HepG2 (cell line): ENCODE measurements around the gene ATP2A3. TPM values are rescaled to one million over a fixed set of nuclear protein-coding genes. Genes with fewer than 3 reads are reported as not detected.

ENCODE experiments used
- ATAC-seq: fragments of 200-7000 bp; cut with Tn5 transposase; 3 replicates; pipeline ENCODE4 v1.9.1; 2020; ENCODE audit warnings: mild to moderate bottlenecking, moderate library complexity
- BruUV-seq: library from RNA; stranded (reverse); fragments of 400-500 nt; replicated peaks from 2 replicates; lab custom pipeline; 2021; lab: Mats Ljungman, UMichigan
- CTCF ChIA-PET: fragments of 300-600 bp; formaldehyde crosslinking; extraction: SDS; loops from one replicate; lab custom pipeline; 2021; ENCODE audit warnings: low total read pairs, inconsistent platforms, low intra/inter-chr PET ratio; lab: Yijun Ruan, JAX
- POLR2A ChIA-PET: fragments of 350-600 bp; sonication (Branson Sonifier 250); formaldehyde crosslinking; loops from one replicate; lab custom pipeline; 2020; ENCODE audit warnings: antibody characterized with exemption, inconsistent platforms; lab: Yijun Ruan, JAX
- DNase-seq: peaks from one replicate; pipeline ENCODE4 v3.0.0-alpha.2; 2015; ENCODE audit warnings: low spot score
- FAIRE-seq: peaks from 3 replicates; lab custom pipeline; 2011; peaks lifted over from hg19 to GRCh38; lab: Jason Lieb, UNC
- H2AFZ ChIP-seq: one replicate; pipeline ENCODE4 v1.6.1; 2011; ENCODE audit warnings: low read length, inconsistent platforms
- H3K27ac ChIP-seq: fragments of 300-600 bp; 3 replicates; pipeline ENCODE4 v1.8.0; 2011; ENCODE audit warnings: mixed run types, mild to moderate bottlenecking, mixed read lengths, low read length, inconsistent platforms; ENCODE audit not compliant: insufficient read depth; ENCODE audit errors: extremely low read length
- H3K27me3 ChIP-seq, 2 experiments: fragments of 200-600 bp in 1 of 2; 2 replicates in 1 of 2; 3 replicates in 1 of 2; pipeline versions ENCODE4 v1.6.0 to v1.8.0; 2011; ENCODE audit warnings: low read length in 2 of 2, mild to moderate bottlenecking in 2 of 2, moderate library complexity in 2 of 2, inconsistent platforms in 1 of 2; ENCODE audit not compliant: insufficient read depth in 2 of 2, control insufficient read depth in 1 of 2
- H3K36me3 ChIP-seq, 2 experiments: fragments of 200-600 bp in 1 of 2; replicated peaks in 1 of 2; 2 replicates in 1 of 2; 3 replicates in 1 of 2; pipeline versions ENCODE4 v1.5.1 to v1.8.0; 2011; ENCODE audit warnings: low read length in 2 of 2, inconsistent platforms in 1 of 2; ENCODE audit not compliant: insufficient read depth in 2 of 2, control insufficient read depth in 1 of 2
- H3K4me1 ChIP-seq: 2 replicates; pipeline ENCODE4 v1.5.1; 2012; ENCODE audit warnings: low read length, inconsistent platforms; ENCODE audit not compliant: insufficient read depth
- H3K4me2 ChIP-seq: 2 replicates; pipeline ENCODE4 v1.6.0; 2011; ENCODE audit warnings: low read depth, low read length, inconsistent platforms
- H3K4me3 ChIP-seq, 3 experiments: fragments of 200-600 bp in 1 of 3; sonication (generic), shearing (Covaris generic) in 1 of 3; replicated peaks in 1 of 3; 2 replicates each; pipeline ENCODE4 v1.5.1; 2011 to 2016; ENCODE audit warnings: low read length in 3 of 3, inconsistent platforms in 2 of 3, low read depth in 2 of 3, mild to moderate bottlenecking in 2 of 3, control low read depth in 1 of 3, mixed read lengths in 1 of 3; ENCODE audit not compliant: insufficient read depth in 1 of 3
- H3K79me2 ChIP-seq: one replicate; pipeline ENCODE4 v1.6.1; 2011; ENCODE audit warnings: low read length, inconsistent platforms; ENCODE audit not compliant: insufficient read depth
- H3K9ac ChIP-seq: 2 replicates; pipeline ENCODE4 v1.6.0; 2011; ENCODE audit warnings: mild to moderate bottlenecking, low read depth, low read length, inconsistent platforms; ENCODE audit not compliant: insufficient read depth
- H3K9me3 ChIP-seq: 2 replicates; pipeline ENCODE4 v1.5.1; 2012; ENCODE audit warnings: mild to moderate bottlenecking, low read length
- H4K20me1 ChIP-seq: 2 replicates; pipeline ENCODE4 v1.6.0; 2011; ENCODE audit warnings: inconsistent platforms, mild to moderate bottlenecking, low read length, moderate library complexity; ENCODE audit not compliant: insufficient read depth
- BCL6 ChIP-seq: IDR thresholded peaks from 2 replicates; pipeline ENCODE4 v1.6.1; 2016; ENCODE audit warnings: missing genetic modification reagents, missing compliant biosample characterization
- CBX5 ChIP-seq: sonication (generic); formaldehyde crosslinking; IDR thresholded peaks from 2 replicates; pipeline ENCODE4 v1.4.0; 2020; ENCODE audit warnings: missing genetic modification reagents, borderline replicate concordance
- CCDC6 ChIP-seq: sonication (generic); formaldehyde crosslinking; IDR thresholded peaks from 2 replicates; pipeline ENCODE4 v1.8.1; 2022; ENCODE audit warnings: mild to moderate bottlenecking, missing genetic modification reagents, moderate library complexity
- EHMT2 ChIP-seq: fragments of 200-600 bp; sonication (generic); IDR thresholded peaks from 2 replicates; pipeline ENCODE4 v1.7.0; 2017; ENCODE audit warnings: antibody characterized with exemption, low read depth, low read length, borderline replicate concordance
- FOSL1 ChIP-seq: sonication (generic); formaldehyde crosslinking; IDR thresholded peaks from 2 replicates; pipeline ENCODE4 v1.9.0; 2021; ENCODE audit warnings: missing genetic modification reagents, borderline replicate concordance
- KDM4B ChIP-seq: sonication (generic); formaldehyde crosslinking; IDR thresholded peaks from 2 replicates; pipeline ENCODE4 v1.4.0; 2020; ENCODE audit warnings: missing genetic modification reagents
- NR2F6 ChIP-seq, 2 experiments: IDR thresholded peaks; 2 replicates each; pipeline ENCODE4 v1.6.1; 2016; ENCODE audit warnings: antibody characterized with exemption in 1 of 2, mild to moderate bottlenecking in 1 of 2
- PCBP1 ChIP-seq: fragments of 200-400 bp; formaldehyde crosslinking; IDR thresholded peaks from 2 replicates; pipeline ENCODE4 v1.6.1; 2017; ENCODE audit warnings: mild to moderate bottlenecking, low read depth, low read length, borderline replicate concordance
- RERE ChIP-seq: IDR thresholded peaks from 2 replicates; pipeline ENCODE4 v1.6.1; 2016; ENCODE audit warnings: low read depth, missing genetic modification reagents, missing compliant biosample characterization
- SPEN ChIP-seq: sonication (generic); formaldehyde crosslinking; IDR thresholded peaks from 2 replicates; pipeline ENCODE4 v1.5.1; 2020; ENCODE audit warnings: low read depth, mild to moderate bottlenecking, missing genetic modification reagents
- TBL1XR1 ChIP-seq: fragments of 150-350 bp; IDR thresholded peaks from 2 replicates; pipeline ENCODE4 v1.6.1; 2014; ENCODE audit warnings: borderline replicate concordance, low read length; ENCODE audit not compliant: partially characterized antibody
- THAP7 ChIP-seq: sonication (generic); formaldehyde crosslinking; IDR thresholded peaks from 2 replicates; pipeline ENCODE4 v1.8.1; 2023; ENCODE audit warnings: mild to moderate bottlenecking, missing genetic modification reagents
- ZNF235 ChIP-seq: sonication (generic); formaldehyde crosslinking; IDR thresholded peaks from 2 replicates; pipeline ENCODE4 v1.8.1; 2023; ENCODE audit warnings: mild to moderate bottlenecking, missing genetic modification reagents, borderline replicate concordance
- ZNF34 ChIP-seq: sonication (generic); formaldehyde crosslinking; IDR thresholded peaks from 2 replicates; pipeline ENCODE4 v1.4.0; 2020; ENCODE audit warnings: mild to moderate bottlenecking, missing genetic modification reagents, borderline replicate concordance
- ZNF343 ChIP-seq: sonication (generic); formaldehyde crosslinking; IDR thresholded peaks from 2 replicates; pipeline ENCODE4 v1.4.0; 2020; ENCODE audit warnings: mild to moderate bottlenecking, missing genetic modification reagents
- ZNF616 ChIP-seq: sonication (generic); formaldehyde crosslinking; IDR thresholded peaks from 2 replicates; pipeline ENCODE4 v1.5.0; 2020; ENCODE audit warnings: low read depth, mild to moderate bottlenecking, missing genetic modification reagents
- WGBS: methylation state at CpG from one replicate; pipeline ENCODE4 v1.1.6; 2017; ENCODE audit warnings: low lambda C conversion rate; 5-methylcytosine and 5-hydroxymethylcytosine counted together
- in situ Hi-C: cut with HindIII; loops from 2 replicates; pipeline ENCODE4 v1.10.0; 2017; ENCODE audit warnings: low pct_unique_long_range_greater_than_20kb; ENCODE audit not compliant: extremely low pct_ligation_motif_present
- intact Hi-C: fragments of 100-400 bp; cut with micrococcal nuclease; formaldehyde crosslinking; loops from one replicate; pipeline ENCODE4 v1.10.0; 2022; ENCODE audit not compliant: unreplicated experiment
- polyA plus RNA-seq, 8 experiments: library from polyadenylated mRNA; depleted of rRNA in 3 of 8; stranded (reverse) in 7 of 8; unstranded in 1 of 8; fragments of >200 nt; fragmentation: Illumina TruSeq in 4 of 8; extraction: Trizol in 4 of 8; gene quantifications; 2 replicates each; pipeline versions ENCODE4 v1.2.1 to v1.2.3, GENCODE V29; 2011 to 2016; ENCODE audit warnings: low read depth in 4 of 8, missing spikeins in 1 of 8, mixed read lengths in 1 of 8; ENCODE audit not compliant: insufficient read depth in 1 of 8
- total RNA-seq, 5 experiments: library from RNA; depleted of rRNA; stranded (reverse); fragments of >200 nt; fragmentation: Illumina TruSeq; extraction: Trizol; gene quantifications; 2 replicates each; pipeline ENCODE4 v1.2.3, GENCODE V29; 2016; ENCODE audit warnings: low read depth in 1 of 5
- TF ChIP-seq, protein P1 (sequence below), 2 experiments: fragments of 450-650 bp in 1 of 2; sonication (generic) in 1 of 2; formaldehyde crosslinking; IDR thresholded peaks; 2 replicates each; pipeline versions ENCODE4 v1.5.0 to v1.8.0; 2020 to 2022; ENCODE audit warnings: mild to moderate bottlenecking in 1 of 2, missing genetic modification reagents in 1 of 2

Gene ATP2A3
- total and polyA plus RNA-seq, 2 of the 13 experiments (the other 11 are each of a cell fraction or from before 2014, with no cell fraction given): 0.07 TPM; not detected in 1

DNA sequence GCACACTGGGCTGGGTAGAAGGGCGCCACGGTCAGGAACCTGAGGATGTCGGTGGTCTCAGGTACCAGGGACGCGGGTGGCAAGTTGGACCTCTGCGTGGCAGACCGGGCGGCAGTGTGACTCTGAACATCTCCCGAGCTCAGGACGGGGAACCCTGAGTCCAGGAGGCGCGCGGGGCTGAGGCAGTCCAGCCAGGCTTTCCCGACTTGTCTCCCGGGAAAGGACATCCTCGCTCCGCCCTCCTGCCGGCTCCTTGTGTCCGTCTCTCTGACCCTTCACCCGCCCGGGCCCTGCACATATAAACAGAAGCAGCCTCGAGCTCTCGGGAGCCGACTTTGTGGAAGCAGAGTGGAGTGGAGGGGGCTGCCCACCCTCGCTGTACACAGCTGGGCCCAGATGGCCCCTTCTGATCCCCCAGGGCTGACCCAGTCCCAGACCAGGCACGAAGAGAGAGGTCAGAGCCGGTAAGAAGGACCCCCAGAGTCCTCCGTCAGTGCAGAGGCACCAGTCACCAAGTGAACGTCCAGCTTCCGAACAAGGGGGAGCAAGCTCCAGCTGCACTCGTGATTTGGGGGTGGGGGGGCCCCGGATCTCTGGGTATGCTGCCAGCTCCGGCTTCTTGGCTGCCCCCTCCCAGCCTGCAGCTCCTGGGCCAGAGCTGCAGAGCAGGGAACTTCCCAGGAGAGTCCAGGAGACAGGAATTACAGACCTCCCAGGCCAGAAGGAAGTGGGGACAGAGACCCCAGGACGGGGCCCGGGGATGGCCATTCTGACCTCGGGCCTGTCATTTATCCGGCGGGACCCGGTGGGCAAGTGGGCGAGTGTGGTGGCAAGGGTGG, 39.5 kb downstream of the ATP2A3 start:
- no peak overlapping the region for H3K9ac ChIP-seq

More for the DNA sequence above, 39.5 kb downstream of the ATP2A3 start:
- H3K9me3 ChIP-seq: no peaks in the 10 kb centered on the region
- H3K36me3 ChIP-seq: no peaks in the 10 kb centered on the region
- H3K27me3 ChIP-seq: peaks cover 18 to 71% of the 10 kb centered on the region in 2 experiments
- H3K4me1 ChIP-seq: peaks cover 29% of the 10 kb centered on the region
- ChIA-PET CTCF (no interaction called here), POLR2A (no interaction called here)
- no peaks in the 10 kb centered on the region for H3K79me2 ChIP-seq
- no peak for FAIRE-seq
- intact Hi-C loops: no loop called here
- no peak overlapping the region for H3K4me3 ChIP-seq
- no peaks in the 10 kb centered on the region for H4K20me1 ChIP-seq
- TF ChIP-seq BCL6 (CRISPR knock-in tag): no peak
- TF ChIP-seq FOSL1 (CRISPR knock-in tag): no peak
- TF ChIP-seq ZNF34 (CRISPR knock-in tag): no peak
- no peak for TF ChIP-seq ZNF235 (CRISPR knock-in tag)
- no peak for TF ChIP-seq NR2F6 (IDR thresholded peaks at IDR 0.05)
- TF ChIP-seq NR2F6 (CRISPR knock-in tag; IDR thresholded peaks at IDR 0.05): no peak
- TF ChIP-seq ZNF616 (CRISPR knock-in tag): no peak
- no peak for TF ChIP-seq PCBP1
- no peak for TF ChIP-seq THAP7 (CRISPR knock-in tag)
- TF ChIP-seq CBX5 (CRISPR knock-in tag): no peak
- no peak for TF ChIP-seq RERE (CRISPR knock-in tag)
- no peak for TF ChIP-seq ZNF343 (CRISPR knock-in tag)
- TF ChIP-seq EHMT2: no peak
- no peak for TF ChIP-seq TBL1XR1
- no peak for TF ChIP-seq KDM4B (CRISPR knock-in tag)
- TF ChIP-seq, protein P1, sequence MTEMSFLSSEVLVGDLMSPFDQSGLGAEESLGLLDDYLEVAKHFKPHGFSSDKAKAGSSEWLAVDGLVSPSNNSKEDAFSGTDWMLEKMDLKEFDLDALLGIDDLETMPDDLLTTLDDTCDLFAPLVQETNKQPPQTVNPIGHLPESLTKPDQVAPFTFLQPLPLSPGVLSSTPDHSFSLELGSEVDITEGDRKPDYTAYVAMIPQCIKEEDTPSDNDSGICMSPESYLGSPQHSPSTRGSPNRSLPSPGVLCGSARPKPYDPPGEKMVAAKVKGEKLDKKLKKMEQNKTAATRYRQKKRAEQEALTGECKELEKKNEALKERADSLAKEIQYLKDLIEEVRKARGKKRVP (CRISPR knock-in tag; IDR thresholded peaks at IDR 0.05): no peak
- TF ChIP-seq SPEN (CRISPR knock-in tag): no peak
- no peak for TF ChIP-seq CCDC6 (CRISPR knock-in tag)
- TF ChIP-seq, all 625 proteins: peak for 0
- Histone ChIP-seq H3K27ac (no peak overlapping the region), H2AFZ (no peak overlapping the region), H3K4me2 (no peak overlapping the region)
- ATAC-seq: no peak
- in situ Hi-C loops: no loop called here
- WGBS: 52% methylated on average over 15 of the region's 40 CpGs
- DNase-seq: no peak
- BruUV-seq: no TSS peak
